Right ventricle myocardium superior (tissue), 1 donor: ENCODE data around the gene HGF. TPM values are rescaled to one million over a fixed set of nuclear protein-coding genes. Genes with fewer than 3 reads are reported as not detected.
A peak's percentile ranks its signal among the peaks of the same experiment; 100 is the strongest.
"Not testable (repeated sequence)": the region's sequence is repeated elsewhere in the genome, so short reads cannot be mapped to it uniquely, and the experiment has no call there.

Experiments used
- ATAC-seq: fragments of 200-7000 bp; cut with Tn5 transposase; one replicate; pipeline ENCODE4 v1.9.1; 2020; ENCODE audit warnings: mild to moderate bottlenecking; ENCODE audit not compliant: poor library complexity
- DNase-seq: peaks from one replicate; pipeline ENCODE4 v3.0.0-alpha.2; 2020
- intact Hi-C: fragments of 100-400 bp; cut with DNase I; formaldehyde crosslinking; loops from one replicate; pipeline ENCODE4 v1.11.2; 2022
- long read RNA-seq: library from polyadenylated mRNA; unstranded; transcript quantifications from one replicate; pipeline ENCODE4 v2.0.0, GENCODE V29; 2021
- total RNA-seq: library from RNA; stranded (reverse); fragmentation: NEBNext Ultra II Directional; extraction: Animal tissue kit (Norgen Biotek cat#: 25700); gene quantifications from one replicate; pipeline ENCODE4 v1.2.1, GENCODE V29; 2021
- donor health status: DM: no; HTN: yes; CAD: no; lungs with severe emphysema.

Gene HGF
- total RNA-seq: 1.6 TPM
- long read RNA-seq: 0 reads

GRCh38 chr7:81769891-81770727 is at the start of gene HGF:
Gene HGF, minus strand, starts transcription at chr7:81770047. Its CDS starts 76 bp downstream, at chr7:81769971.
- intact Hi-C loops: no loop called here

GRCh38 chr7:81816312-81816711 is 46.5 kb upstream of the HGF start:
- DNase-seq: no peak
- ATAC-seq: no peak
- intact Hi-C loops: no loop called here

More at GRCh38 chr7:81769891-81770727, at the start of gene HGF:
- ATAC-seq (peak; percentile 81), DNase-seq (peak; percentile 65)

DNA sequence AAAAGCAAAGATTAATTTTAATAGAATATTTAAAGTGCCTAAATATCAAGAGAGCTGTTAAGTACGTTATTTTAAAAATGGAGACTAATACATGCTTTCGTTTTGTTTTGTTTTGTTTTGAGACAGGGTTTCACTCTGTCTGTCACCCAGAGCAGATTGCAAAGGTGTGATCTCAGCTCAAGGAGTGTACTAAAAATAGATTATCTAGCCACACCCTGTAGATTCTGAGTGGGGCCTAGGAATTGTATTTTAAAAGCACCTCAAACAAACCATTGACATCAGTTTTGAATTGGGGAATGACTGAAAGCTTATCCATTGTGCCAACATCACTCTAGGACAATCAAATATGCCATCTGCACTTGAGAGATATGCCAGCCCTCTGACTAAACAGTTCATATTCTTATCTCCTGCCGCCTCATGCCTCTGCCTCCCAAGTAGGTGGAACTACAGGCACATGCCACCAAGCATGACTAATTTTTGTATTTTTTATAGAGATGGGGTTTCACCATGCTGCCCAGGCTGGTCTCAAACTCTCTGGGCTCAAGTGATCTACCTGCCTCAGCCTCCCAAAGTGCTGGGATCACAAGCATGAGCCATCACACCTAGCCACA is 43.1 kb upstream of the HGF start:
- DNase-seq, ATAC-seq, intact Hi-C loops: not testable (repeated sequence)

- intact Hi-C loops: no loop called here
- no peak for DNase-seq
- no peak for ATAC-seq
Observed at GRCh38 chr7:81811956-81812865, 42.4 kb upstream of the HGF start.

DNA sequence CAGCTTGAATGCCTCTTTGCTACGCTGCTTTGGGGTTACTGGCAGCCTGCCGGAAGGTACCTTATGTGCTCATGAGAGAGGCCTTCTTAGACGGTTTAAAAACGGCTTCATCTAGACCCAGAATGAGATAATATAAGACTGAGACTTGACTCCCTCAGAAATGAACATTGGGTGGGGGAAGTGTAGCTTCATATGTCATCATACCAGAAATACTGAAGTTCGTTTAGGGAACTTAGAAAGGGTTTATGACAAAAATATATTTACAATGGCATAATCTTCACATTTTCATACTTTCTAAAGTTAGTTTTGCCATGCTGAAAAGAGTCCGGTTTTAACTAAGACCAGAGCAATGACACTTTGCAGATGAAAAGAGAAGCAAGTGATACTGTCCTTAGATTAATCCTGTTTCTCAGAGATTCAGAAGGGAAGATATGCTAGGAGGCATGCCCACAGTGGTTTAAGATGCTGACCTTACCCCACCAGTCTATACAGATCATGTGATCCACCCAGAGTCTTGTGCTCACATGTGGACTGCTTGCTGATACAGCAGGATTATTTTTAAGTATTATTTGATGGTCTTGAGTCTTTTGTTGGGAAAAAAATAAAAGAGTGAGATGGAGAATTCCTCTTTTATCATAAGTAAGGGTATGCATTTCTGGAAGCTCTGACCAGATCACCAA is 40.8 kb upstream of the HGF start:
- intact Hi-C loops: no loop called here
- ATAC-seq: peak; percentile 62
- no peak for DNase-seq

DNA sequence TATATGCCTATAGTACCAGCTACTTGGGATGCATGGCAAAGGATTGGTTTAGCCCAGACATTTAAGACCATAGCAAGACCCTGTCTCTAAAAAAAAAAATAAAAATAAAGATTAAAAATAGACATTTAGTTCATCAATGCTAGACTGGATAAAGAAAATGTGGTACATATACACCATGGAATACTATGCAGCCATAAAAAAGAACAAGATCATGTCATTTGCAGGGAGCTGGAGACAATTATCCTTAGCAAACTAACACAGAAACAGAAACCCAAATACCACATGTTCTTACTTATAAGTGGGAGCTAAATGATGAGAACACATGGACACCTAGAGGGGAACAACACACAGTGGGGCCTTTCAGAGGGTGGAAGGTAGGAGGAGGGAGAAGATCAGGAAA is 38.5 kb upstream of the HGF start:
- ATAC-seq, intact Hi-C loops, DNase-seq: not testable (repeated sequence)

DNA sequence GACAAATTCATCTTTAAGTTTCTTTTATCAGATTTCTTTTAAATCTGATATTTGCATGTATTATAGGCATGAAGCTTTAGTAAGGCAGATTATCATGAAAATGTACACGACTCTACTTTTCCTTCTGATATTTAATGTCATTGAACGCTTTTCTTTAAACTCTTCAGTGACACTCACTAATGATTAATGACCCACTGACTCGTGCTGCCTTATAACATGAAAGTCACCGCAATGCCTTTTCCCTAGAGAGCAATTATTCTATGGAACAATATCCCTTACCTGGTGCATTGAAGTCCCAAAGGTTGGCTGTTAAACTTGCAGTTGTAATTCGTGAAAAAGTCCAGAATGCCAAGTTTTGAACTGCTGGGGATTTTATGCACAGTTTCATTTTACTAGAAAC is 33.4 kb upstream of the HGF start:
- intact Hi-C loops: no loop called here
- ATAC-seq (no peak), DNase-seq (no peak)

- intact Hi-C loops: no loop called here
- DNase-seq: no peak
- no peak for ATAC-seq
Observed at GRCh38 chr7:81802251-81802650, 32.4 kb upstream of the HGF start.

DNA sequence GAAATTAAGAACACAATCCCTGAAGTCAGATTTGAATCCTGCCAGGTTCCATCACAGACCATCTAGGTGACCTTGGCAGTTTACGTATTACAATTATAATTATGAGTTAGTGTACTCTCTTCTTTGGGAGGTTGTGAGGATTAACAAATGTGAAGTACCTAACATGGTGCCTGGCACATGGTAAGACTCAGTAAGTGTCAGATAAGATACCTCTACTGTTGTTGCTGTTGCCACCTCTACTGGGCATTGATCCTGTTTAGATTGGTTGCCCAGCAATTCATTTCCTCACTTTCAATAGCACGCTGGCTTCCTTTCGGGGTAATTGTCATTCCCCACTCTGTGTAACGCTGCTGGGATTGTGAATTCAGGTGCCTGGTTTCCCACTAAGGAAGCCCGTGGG is 31.7 kb upstream of the HGF start:
- peak; percentile 82 for ATAC-seq
- intact Hi-C loops: no loop called here
- DNase-seq: no peak

DNA sequence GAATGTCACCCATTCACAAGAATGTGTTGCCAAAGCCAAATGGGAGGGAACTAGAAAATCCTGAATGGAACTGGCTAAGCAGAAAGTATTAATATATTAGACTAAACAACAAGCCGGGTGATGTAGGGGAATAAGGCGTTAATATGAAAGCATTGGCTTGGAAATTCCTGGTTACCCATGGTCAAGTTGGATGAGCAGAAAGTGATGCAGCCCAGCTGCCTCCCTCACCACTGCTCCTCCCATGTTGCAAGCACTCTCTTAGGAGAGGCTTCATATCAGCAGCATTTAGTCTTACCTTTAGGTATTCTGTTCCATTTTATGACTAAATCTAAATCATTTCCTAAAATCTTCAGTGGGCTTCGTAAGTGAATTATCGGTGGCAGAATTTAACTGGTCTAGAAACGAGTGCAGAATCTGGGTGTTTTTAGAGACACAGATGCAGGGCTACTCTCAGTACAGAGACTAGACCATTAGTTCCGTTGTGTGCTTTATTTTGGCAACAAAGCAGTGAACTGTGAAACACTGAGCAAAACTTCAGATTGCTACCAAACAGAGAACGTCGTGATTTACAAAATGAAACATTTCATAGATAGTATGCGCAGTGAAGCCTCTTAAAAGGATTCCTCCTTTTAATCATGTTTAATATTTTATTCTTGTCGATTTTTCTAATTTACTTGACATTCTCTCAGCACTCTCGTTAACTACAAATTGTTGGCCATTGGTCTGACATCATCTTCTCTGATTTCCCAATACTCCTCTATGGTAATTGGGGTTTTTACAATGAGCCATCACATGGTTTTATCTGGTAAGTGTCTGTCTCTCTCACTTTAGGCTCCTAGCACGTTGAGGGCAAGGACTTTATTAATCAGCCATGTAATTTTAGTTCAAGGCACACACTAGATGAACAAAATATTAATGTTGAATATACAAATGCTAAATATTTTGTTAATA is 22.0 kb upstream of the HGF start:
- intact Hi-C loops: no loop called here
- ATAC-seq: no peak
- DNase-seq: no peak

DNA sequence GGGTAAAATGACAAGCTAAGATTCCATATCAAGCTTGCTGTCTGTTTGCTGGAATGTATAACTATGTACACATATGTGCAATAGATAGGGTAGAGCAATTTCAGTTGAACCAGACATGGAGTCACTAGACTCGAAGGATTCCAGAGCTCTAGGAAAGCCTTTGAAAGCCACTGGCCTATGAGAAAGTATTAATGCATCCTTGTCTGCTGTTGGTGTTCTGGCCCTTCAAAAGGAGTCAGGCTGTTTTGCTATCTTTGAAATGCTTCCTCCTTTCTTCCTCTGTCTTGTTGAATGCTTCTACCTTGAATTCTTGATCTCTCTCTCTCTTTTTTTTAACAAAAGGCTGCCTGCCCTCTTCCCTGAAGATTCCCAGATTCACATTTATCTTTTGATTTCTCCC is 20.8 kb upstream of the HGF start:
- ATAC-seq (no peak), DNase-seq (no peak)
- intact Hi-C loops: no loop called here

DNA sequence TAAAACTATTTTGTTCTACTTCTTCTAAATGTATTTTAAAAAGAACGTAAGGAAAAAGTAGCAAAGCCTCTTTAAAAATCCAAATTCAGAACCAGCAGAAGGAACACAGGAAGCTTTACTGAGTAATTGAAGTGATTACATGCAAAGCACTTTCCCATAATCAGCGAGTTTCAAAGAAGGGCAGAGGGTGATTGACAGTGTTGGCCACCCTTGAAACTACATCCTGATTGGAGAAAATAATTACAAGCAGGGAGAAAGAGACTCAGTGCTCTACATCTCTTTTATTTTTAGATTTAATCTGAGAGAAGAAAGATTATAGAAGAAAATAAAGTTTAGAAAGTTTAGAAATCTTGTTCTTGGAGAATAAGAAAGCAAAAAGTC is 20.3 kb upstream of the HGF start:
- no peak for DNase-seq
- ATAC-seq: no peak
- intact Hi-C loops: no loop called here

DNA sequence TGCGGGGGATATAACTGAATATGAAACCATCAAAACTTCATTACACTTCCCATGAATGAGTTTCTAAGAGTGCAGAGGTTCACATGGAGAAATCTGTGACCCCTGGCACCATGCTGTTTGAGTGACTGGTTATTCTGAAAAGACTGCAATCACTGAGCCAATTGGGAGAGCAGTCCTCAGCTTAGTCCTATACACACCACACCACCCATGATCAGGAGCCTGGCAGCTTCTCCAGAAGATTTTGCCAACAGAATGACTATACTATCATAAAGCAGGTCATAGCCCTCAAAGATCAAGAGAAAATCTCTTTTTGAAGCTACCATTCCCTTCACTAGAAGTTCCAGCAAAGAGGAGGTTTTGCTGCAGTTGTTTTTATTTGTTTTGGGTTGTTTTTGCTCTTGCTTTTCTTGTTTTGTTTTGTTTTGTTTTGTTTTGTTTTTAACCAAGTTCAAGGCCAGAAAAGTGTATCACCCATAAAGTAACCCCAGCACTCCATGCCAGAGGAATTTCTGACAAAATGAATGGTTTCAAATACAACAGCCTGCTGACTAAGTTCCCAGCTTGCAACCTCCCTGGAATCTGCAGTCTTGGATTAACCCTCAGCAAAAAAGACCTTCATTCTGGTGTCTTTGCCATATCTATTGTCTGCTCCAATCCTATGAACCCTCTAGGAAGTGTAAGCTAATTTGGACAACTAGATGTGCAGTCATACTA is 19.7 kb upstream of the HGF start:
- DNase-seq (no peak), ATAC-seq (no peak)
- intact Hi-C loops: no loop called here

- ATAC-seq (no peak), DNase-seq (no peak)
- intact Hi-C loops: no loop called here
Observed at GRCh38 chr7:81788246-81788645, 18.4 kb upstream of the HGF start.

DNA sequence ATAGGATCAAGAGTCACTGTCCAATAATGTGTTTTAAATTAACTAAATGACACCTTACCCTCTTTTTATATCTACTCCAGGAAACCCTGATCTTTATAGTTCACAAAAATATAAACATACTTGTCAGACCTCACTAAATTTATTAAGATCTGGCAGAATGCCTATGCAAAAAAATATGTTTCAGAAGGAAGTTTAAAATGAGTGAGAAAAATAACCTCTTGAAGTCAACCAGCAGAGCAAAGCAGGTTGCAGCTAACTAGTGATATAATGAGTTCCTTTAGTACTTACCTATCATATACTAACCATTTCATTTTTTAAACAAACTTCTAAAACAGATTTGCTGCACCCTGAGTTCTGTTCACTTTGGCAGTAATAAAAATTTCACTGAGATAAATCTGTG is 14.0 kb upstream of the HGF start:
- ATAC-seq (no peak), DNase-seq (no peak)
- intact Hi-C loops: no loop called here

DNA sequence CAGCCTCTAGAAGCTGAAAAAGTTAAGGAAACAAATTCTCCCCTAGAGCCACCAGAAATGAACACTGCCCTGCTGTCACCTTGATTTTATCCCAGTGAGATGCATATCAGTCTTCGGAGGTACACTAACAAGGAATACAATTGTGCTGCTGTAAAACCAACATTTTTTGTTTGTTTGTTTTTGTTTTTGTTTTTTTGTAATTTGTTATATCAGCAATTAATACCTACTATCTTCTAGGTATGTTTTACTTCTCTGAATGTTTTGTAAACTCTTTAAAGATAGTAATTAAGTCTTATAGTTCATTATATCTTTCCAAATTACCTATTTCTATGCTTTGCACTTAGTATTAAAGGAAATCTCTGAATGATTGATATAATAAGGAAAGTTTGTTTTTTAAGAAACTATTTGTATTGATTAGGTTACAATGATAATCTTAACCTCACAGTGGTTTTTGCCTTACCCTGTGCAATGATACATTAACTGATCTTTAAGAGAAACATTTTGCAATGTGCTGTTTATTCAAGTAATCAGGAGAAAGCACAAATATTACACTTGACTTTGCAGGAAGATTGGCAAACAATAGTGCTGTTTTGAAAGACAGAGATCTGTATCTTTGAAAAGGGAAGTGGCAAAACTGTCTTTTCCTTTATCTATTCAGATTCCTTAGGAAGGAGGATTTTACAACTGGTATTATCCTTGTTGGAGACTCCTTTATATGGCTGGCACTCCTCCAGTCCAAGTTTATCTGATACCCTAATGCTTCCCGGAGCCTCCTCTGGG is 11.3 kb upstream of the HGF start:
- no peak for DNase-seq
- ATAC-seq: no peak
- intact Hi-C loops: no loop called here
